HG03469 (cell line): ENCODE results near the gene SLC9A9.

Source experiments
- ATAC-seq: cut with Tn5 transposase; IDR thresholded peaks from one replicate; pipeline ENCODE4 v1.9.1; 2021; ENCODE audit warnings: mild to moderate bottlenecking, moderate library complexity, moderate number of reproducible peaks; ENCODE audit not compliant: unreplicated experiment

Gene SLC9A9

DNA sequence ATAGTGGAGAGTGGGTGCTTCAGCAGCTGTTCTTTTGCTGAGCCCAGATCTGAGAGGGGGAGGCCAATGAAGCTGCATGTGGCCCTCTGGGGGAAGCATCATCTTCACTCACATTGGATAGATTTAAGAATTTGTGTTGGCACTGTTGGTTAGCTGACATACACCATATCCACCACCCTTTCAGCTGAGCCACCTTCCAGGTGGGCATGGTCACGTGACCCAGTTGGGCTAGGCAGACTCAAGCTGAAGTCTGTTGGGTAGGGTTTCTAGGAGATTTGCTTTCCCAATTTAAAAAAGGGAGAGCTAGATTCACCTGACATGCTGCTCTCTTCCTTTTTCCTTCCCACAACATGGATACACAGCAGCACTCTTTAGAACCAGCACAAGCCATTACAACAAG, 417.7 kb downstream of the SLC9A9 start:
- ATAC-seq: no peak

DNA sequence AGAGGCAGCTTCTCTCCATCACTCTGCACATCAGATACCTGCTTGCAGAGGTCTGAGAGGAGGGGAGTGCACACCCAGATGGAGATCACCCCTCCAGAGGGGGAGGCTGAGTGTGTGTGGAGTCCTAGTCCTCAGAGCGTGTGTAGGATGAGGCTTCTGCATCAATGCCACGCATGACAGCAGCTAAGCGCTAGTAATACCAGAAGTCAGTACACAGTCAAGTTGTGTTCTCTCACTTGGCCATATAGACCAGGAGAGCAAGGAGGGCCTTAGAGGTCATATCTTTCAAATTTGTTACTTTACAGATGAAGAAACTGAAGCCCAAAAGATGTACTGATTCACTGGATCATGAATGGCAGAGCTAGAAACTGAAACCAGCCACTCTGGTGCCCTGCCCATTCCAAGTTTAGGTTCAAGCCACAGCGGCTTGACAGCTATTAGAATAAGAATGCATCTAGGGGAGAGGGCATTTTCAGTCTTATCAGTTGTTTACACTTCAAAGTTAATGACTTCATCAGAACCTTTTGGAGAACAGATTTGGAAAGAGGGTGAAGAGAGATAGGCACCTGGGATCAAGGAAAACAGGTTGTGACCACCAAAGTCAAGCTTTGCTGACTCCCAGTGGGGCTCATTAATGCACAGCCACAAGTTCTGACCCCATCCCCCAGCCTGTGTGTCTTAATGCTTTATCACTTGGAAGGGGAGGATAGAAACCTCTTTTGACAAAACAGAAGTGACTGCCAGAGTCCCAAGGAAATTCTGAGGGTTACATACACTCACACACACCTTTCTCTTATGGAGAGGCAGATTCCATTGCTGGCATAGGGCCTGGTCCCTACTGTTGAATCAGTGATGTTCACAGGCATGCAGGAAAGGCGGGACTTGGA, 418.4 kb downstream of the SLC9A9 start:
- ATAC-seq: no peak

DNA sequence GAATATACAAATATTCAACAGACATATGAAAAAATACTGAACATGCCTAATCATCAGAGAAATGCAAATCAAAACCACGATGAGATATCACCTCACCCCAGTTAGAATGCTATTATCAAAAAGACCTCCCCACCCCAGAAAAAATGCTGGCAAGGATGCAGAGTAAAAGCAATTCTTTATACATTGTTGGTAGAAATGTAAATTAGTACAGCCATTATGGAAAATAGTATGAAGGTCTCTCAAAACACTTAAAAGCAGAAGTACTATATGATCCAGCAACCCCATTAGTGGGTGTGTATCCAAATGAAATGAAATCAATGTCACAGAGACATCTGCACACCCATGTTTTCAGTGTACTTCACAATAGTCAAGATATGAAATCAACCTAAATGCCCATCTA, 420.0 kb downstream of the SLC9A9 start:
- no peak for ATAC-seq

DNA sequence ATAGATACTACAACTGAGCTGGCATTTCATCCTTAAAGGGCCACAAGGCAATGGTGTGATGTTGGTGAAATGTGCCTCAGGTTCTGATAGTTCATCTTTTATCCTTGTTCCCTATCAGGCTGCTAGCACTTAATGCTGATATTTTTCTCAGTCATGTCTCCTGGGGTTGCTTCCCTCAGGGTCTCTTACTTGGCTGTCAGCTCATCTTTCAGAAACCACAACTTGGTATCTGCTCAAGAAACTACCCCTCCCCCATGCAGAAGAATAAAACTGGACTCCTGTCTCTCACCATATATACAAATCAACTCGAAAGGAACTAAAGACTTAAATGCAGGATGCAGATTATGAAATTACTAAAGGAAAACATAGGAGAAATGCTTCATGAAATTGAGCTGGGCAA, 420.6 kb downstream of the SLC9A9 start:
- no peak for ATAC-seq

DNA sequence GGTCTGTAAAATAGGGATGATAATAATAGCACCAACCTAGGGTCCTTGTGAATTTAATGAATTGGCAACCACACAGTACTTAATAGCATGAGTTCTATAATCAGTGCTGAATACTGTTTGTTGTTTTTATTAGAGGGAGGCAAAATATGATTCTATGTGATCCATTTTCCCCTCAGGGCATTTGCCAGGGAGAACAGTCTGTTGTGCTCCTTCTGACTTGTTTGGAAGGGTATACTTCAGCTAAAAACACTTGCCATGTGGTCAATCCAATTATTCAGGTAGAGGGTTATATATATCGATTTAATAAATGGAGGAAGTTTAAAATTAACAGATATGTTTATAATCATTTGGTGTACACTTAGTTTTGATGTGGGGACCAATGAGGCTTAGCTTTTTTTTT, 423.4 kb downstream of the SLC9A9 start:
- no peak for ATAC-seq

DNA sequence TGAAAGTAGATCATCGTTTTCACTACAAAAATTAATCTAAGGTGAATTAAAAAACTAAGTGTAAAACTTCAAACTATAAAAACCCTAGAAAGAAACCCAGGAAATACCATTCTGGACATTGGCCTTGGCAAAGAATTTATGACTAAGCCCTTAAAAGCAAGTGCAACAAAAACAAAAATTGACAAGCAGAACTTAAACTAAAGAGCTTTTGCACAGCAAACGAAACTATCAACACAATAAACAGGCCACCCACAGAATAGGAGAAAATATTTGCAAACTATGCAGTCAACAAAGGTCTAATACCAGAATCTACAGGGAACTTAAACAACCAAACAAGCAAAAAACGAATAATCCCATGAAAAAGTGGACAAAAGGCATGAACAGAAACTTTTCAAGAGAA, 426.7 kb downstream of the SLC9A9 start:
- ATAC-seq: no peak

DNA sequence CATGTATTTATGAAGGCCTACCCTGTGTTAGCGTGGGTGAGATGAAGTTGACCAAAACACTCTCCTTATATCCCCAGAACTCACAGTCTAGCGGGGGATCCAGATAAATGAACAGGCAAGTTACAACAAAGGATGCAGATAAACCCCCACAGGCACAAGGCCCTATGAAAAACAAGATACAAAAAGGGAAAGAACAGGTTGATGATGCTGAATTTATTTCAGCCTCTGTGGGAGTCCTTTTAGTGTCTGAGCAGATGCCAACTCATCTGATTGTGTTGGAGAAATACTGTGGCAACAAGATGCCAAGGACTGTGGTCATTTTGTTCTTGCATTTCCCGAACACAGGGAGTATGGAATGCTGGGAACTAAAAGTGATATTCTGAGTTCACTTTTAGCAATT, 428.7 kb downstream of the SLC9A9 start:
- ATAC-seq: no peak

DNA sequence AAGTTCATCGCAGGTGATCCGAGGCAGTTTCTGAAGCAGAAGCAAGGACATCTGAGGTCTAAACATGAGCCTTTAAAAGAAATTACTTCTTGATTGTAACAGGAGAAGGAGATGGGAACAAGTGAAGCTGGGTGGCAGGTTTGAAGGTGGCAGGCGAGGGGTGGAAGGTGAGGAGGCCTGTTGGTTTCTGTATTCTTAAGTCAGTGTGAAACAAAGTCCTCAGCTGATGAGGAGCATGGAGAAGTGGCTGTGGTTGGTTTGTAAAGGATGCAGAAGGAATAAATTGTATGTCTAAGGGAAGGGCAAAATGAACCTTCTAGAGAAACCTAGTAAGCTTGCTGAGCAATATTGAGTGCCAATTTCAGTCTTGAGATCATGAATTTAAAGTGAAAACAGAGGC, 429.9 kb downstream of the SLC9A9 start:
- no peak for ATAC-seq

DNA sequence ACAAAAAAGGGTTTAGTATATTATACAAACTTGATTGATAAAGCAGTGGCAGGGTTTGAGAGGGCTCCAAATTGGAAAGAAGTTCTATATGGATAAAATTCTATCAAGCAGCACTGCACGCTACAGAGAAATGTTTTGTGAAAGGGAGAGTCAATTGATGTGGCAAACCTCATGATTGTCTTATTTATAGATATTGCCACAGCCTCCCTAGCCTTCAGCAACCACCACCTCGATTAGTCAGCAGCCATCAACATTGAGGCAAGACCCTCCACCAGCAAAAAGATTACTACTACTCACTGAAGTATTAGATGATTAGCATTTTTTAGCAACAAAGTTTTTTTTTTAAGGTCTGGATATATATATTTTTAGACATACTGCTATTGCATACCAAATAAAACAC, 432.0 kb downstream of the SLC9A9 start:
- no peak for ATAC-seq

DNA sequence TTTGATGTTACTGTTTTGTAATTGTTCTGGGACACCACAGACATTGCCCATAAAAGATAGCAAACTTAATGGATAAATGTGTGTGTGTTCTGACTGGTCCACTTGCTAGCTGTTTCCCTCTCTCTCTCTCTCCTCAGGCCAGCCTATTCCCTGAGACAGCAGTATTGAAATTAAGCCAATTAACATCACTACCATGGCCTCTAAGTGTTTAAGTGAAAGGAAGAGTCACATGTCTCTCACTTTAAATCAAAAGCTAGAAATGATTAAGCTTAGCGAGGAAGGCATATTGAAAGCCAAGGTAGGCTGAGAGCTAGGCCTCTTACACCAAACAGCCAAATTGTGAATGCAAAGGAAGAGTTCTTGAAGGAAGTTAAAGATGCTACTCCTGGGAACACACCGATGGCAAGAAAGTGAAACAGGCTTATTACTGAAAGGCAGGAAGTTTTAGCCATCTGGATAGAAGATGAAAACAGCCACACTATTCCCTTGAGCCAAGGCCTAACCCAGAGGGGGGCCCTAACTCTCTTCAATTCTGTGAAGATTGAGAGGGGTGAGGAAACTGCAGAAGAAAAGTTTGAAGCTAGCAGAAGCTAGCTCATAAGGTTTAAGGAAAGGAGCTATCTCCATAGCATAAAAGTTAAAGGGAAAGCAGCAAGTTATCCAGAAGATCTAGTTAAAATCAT, 433.6 kb downstream of the SLC9A9 start:
- no peak for ATAC-seq

DNA sequence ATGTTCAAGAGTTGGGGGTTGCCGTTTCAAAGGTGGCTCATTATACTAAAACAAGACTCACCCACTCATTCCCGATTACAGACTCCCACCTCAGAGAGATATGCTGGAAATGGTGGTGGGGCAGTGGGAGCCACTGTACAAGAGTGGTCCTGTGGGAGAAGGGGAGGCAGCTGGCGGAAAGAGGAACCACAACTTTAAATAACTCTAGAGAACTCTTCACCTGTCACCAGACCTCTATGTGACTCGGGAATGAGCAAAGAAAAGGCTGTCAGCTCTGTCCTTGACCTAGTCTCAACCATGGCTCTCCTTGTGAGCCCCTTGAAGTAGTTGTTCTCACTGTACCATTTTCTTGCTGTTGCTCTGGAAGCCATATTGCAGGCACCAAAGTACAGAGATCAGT, 434.9 kb downstream of the SLC9A9 start:
- no peak for ATAC-seq

DNA sequence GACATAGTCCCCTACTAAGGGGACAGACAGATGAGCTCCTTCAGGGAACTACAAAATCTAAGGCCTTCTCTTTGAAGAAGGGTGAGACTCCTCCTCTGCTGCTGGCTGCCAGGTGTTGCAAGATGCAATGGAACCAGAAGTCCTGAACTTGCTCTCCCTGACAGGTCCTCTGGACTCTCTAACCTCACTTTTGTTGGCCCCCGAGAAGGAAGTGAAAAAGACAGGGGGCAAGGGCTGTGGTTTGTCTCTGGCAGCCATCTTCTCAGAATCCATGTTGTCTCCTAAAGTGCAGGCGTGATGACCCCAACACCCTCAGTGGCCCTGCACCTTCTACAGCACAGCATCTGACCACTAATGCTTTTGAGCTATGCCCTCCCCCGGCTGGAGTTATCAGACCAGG, 436.2 kb downstream of the SLC9A9 start:
- no peak for ATAC-seq

DNA sequence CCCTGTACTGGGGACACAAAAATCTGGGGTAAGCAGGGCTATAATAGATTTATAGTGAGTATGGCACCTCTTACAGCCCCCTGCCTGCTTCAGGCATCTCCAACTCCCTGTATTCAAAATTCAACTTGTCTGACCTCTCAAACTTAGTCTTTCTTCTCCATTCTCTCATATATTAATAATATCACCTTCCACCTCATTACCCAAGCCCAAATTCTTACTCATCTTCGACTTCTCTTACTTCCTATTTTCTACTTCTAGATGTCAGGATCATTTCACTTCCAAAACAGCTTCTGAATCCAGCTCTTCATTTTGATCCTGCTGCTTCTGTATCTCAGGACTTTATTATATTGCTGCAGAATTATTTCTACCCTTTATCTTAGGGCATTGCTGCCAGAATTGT, 438.0 kb downstream of the SLC9A9 start:
- no peak for ATAC-seq

DNA sequence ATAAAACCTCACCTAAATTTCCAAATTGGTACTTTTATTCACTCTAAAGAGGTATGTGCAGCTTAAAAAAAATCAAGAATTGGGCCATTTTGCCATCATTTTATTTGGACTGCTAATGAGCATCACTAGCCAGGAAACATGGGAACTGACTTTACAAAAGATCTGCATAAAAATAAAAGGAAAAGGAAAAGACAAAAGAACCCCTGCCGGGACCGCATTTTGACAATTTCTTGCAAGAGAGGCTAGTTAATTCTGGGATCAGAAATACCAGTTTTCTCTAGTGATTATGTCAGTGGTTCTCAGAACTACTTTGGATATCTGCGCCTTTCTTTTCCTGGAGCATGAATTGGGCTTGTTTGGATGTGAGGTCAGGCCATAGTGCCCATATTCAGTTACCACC, 439.5 kb downstream of the SLC9A9 start:
- no peak for ATAC-seq

DNA sequence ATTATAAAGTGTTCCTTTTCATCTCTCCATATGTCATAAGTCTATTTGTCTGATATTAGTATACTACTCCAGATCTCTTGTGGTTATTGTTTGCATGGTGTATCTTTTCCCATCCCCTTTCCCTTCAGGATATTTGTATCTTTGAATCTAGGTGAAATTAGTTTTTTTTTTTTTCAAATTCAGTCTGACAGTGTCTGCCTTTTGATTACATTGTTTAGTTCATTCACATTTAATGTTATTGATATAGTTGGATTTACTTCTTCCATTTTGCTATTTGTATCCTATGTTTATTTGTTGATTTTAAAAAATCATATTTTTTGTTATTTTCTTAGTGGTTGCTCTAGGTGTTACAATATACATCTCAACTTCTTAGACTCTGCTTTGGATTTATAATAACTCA, 445.7 kb downstream of the SLC9A9 start:
- ATAC-seq: no peak

DNA sequence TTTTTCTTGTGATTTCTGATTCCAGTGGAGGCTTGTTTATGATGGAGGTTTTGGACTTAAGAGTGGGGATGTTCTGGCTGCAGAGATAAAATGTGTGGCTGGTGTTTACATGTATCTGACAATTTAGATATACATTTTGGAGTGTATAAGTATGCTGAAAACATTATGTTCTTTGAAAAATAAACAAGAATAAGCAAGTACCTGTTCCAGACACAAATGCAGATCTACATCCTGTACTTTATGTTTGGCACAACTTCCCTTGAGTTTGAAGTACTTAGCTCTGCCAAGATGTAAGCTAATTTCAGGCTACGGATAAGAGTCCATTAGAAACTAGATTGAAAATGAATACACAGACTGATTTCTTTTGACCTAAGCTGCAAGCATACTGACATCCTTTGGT, 451.5 kb downstream of the SLC9A9 start:
- ATAC-seq: no peak

DNA sequence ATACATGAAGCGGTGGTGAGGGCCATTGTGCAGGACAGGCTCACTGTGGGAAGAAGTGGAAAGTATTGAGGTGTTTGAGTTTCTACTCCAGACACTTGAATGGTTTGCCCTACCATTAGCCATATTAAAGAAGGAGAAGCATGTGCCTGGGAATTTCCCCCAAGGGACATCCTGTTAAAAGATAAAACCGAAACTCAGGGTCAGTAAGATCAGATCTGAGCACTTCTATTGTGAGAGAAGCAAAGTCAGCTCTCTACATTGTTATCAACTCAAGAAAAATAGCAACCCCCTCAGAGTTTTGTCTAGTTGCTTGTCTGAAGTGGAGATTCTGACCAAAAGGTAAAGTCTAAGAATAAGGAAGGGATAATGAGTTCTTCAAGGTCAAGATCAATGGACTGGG, 458.9 kb downstream of the SLC9A9 start:
- ATAC-seq: no peak

DNA sequence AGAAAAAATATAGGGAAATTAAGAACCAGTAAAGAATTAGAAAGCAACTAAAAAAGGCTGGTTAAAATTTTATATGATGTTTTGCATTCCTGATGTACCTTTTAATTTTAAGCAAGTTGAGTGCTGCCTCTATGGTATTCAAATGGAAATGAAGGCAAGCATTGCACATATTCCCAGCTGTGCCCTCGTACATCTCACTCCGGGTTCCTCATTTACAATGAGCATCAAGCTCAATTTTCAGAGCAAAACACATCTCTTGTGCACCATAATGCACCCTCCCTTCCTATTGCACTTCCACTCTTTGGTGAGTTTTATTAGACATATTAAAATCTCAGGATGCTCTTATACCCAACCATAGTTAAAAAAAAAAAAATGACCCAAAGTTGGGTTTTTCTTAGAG, 460.8 kb downstream of the SLC9A9 start:
- ATAC-seq: no peak

DNA sequence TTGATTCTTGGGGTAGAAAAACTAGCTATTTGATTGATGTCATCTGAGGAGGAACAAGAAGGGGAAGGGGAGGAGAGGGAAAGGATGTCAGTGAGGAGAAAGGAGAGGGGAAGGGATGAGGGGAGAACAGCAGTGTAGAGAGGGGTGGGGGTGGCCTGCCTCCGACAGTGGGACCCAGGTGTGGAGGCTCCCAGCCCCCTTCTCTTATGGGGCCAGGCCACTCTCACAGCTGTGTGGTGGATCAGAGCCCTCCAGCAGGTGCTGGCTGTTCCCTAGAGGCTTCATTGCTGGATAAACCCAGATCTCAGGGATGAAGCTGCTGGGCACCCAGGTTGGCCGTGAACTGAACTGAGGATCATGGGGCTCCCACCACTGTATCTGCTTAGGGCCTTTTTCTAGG, 464.2 kb downstream of the SLC9A9 start:
- ATAC-seq: no peak

DNA sequence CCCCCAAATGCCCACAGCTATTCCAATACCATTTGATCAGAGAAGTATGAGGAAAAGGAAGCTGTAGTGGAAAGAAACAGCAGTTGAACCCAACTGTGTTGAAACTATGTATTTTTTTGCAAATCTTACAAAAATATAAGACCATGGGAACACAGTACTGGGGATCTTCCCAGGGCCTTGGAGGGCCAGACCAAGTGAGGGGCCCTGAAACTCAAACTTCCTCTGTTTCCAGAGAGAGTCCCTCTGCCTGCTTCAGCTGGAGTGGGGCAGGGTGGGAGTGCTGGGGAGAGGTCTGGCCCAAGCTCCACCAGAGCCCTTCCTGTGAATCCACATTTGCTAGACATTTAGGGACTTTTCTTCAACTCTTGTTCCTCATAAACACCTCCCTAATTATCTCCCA, 464.8 kb downstream of the SLC9A9 start:
- no peak for ATAC-seq

DNA sequence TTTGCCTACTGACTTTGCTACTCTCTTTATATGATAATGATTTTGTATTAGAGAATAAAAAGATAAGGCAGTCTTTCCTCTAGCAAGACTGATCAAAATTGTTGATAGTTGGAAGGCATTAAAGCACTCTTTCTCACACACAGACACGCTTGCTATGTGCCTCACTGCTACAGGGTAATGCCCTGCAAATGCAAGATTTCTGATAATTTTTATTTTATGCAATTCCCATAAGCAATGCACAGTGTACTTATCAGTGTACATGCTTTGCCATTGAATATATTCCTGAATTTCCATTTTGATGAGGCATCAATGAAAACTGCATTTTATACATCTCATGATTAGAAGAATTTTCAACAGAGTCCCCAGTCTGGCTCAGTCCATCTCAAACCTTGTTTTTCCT, 465.5 kb downstream of the SLC9A9 start:
- no peak for ATAC-seq

DNA sequence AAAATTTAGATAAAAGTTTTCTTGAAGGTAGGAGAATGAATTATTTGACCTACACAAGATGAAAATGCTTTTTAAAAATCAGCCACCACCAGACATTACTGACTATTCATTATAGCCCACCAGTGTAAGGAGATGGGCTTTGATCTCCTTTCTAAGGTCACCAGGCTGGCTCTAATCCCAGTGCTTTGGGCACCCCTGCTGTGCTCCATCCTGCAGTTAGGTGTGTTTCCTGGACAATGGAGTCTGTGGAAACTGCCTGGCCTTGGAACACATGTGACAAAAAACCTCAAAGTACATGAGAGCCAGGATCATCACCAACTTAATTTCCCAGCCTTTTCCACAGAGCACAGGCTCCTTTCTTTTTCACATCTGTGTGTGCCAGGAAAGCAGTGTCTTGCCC, 467.8 kb downstream of the SLC9A9 start:
- ATAC-seq: no peak

DNA sequence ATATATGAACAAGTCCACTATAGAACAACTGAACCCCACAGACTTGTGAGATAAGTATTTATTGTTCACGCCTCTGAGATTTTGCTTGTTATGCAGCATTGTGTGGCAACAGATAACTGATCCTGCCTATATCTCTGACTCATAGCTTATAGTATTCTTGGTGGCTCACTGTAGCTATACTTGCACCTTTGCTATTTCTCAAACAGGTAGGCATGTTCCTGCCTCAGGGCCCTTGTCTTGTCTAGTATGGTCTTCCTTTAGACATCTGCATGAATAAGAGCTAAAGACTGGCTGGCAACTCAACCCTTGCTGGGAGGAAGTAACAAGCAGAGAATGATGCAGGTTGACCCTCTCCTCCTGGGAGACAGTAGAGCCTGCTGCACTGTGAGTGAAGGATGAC, 472.6 kb downstream of the SLC9A9 start:
- no peak for ATAC-seq
